Measurements from ENCODE around the gene MRPL10. TPM values are rescaled to one million over a fixed set of nuclear protein-coding genes. Genes with fewer than 3 reads are reported as not detected.

Gene MRPL10
- total RNA-seq, 1 donor from 2014 or later: 58.3 TPM

- DNase-seq: no peak
- peak overlapping the region; percentile 98 for H3K4me3 Mint-ChIP-seq
- H3K4me1 Mint-ChIP-seq: peaks cover 22% of the 10 kb centered on the region
- H3K36me3 Mint-ChIP-seq (ENCODE audit: low read depth): peaks cover 40% of the 10 kb centered on the region
- H3K27ac Mint-ChIP-seq: peak overlapping the region; percentile 81
- no peaks in the 10 kb centered on the region for H3K9me3 Mint-ChIP-seq
- H3K27me3 Mint-ChIP-seq: no peaks in the 10 kb centered on the region
- intact Hi-C loops (cut with micrococcal nuclease): no loop called here
Measured at GRCh38 chr17:47820033-47820789, 11.1 kb downstream of the MRPL10 start.

- peaks cover 42% of the 10 kb centered on the region for H3K36me3 Mint-ChIP-seq (ENCODE audit: low read depth)
- H3K9me3 Mint-ChIP-seq: no peaks in the 10 kb centered on the region
- H3K4me1 Mint-ChIP-seq: peaks cover 22% of the 10 kb centered on the region
- no peaks in the 10 kb centered on the region for H3K27me3 Mint-ChIP-seq
- no peak overlapping the region for H3K4me3 Mint-ChIP-seq
- intact Hi-C loops (cut with micrococcal nuclease): no loop called here
- DNase-seq: no peak
- H3K27ac Mint-ChIP-seq: peak overlapping the region; percentile 20
Measured at GRCh38 chr17:47819475-47819874, 11.9 kb downstream of the MRPL10 start.

GRCh38 chr17:47818002-47818695, 13.2 kb downstream of the MRPL10 start:
- no peaks in the 10 kb centered on the region for H3K9me3 Mint-ChIP-seq
- H3K36me3 Mint-ChIP-seq (ENCODE audit: low read depth): peaks cover 35% of the 10 kb centered on the region
- DNase-seq: no peak
- H3K27ac Mint-ChIP-seq: no peak overlapping the region
- no peaks in the 10 kb centered on the region for H3K27me3 Mint-ChIP-seq
- intact Hi-C loops (cut with micrococcal nuclease): no loop called here
- H3K4me3 Mint-ChIP-seq: no peak overlapping the region
- H3K4me1 Mint-ChIP-seq: peaks cover 22% of the 10 kb centered on the region

GRCh38 chr17:47816947-47817346, 14.4 kb downstream of the MRPL10 start:
- intact Hi-C loops (cut with micrococcal nuclease): no loop called here
- peaks cover 16% of the 10 kb centered on the region for H3K4me1 Mint-ChIP-seq
- no peaks in the 10 kb centered on the region for H3K27me3 Mint-ChIP-seq
- no peak for DNase-seq
- H3K27ac Mint-ChIP-seq: no peak overlapping the region
- no peaks in the 10 kb centered on the region for H3K9me3 Mint-ChIP-seq
- H3K4me3 Mint-ChIP-seq: no peak overlapping the region
- H3K36me3 Mint-ChIP-seq (ENCODE audit: low read depth): peaks cover 38% of the 10 kb centered on the region

- H3K27ac Mint-ChIP-seq: no peak overlapping the region
- no peaks in the 10 kb centered on the region for H3K27me3 Mint-ChIP-seq
- H3K9me3 Mint-ChIP-seq: no peaks in the 10 kb centered on the region
- intact Hi-C loops (cut with micrococcal nuclease): no loop called here
- DNase-seq: no peak
- no peak overlapping the region for H3K4me3 Mint-ChIP-seq
- H3K4me1 Mint-ChIP-seq: peaks cover 10% of the 10 kb centered on the region
- H3K36me3 Mint-ChIP-seq (ENCODE audit: low read depth): peaks cover 43% of the 10 kb centered on the region
Measured at GRCh38 chr17:47816111-47816735, 15.1 kb downstream of the MRPL10 start.

- no peaks in the 10 kb centered on the region for H3K27me3 Mint-ChIP-seq
- peaks cover 3% of the 10 kb centered on the region for H3K4me1 Mint-ChIP-seq
- peaks cover 51% of the 10 kb centered on the region for H3K36me3 Mint-ChIP-seq (ENCODE audit: low read depth)
- intact Hi-C loops (cut with micrococcal nuclease): no loop called here
- H3K27ac Mint-ChIP-seq: no peak overlapping the region
- H3K4me3 Mint-ChIP-seq: no peak overlapping the region
- DNase-seq: no peak
- H3K9me3 Mint-ChIP-seq: no peaks in the 10 kb centered on the region
Measured at GRCh38 chr17:47815106-47815918, 16.0 kb downstream of the MRPL10 start.

- no peak for DNase-seq
- Mint-ChIP-seq H3K27ac (no peak overlapping the region), H3K4me1 (peaks cover 6% of the 10 kb centered on the region), H3K27me3 (no peaks in the 10 kb centered on the region), H3K36me3 (ENCODE audit: low read depth) (peaks cover 51% of the 10 kb centered on the region), H3K4me3 (no peak overlapping the region), H3K9me3 (no peaks in the 10 kb centered on the region)
- intact Hi-C loops (cut with micrococcal nuclease): no loop called here
Measured at GRCh38 chr17:47813512-47814031, 17.8 kb downstream of the MRPL10 start.

GRCh38 chr17:47813077-47813476, 18.3 kb downstream of the MRPL10 start:
- intact Hi-C loops (cut with micrococcal nuclease): no loop called here
- no peaks in the 10 kb centered on the region for H3K27me3 Mint-ChIP-seq
- peaks cover 49% of the 10 kb centered on the region for H3K36me3 Mint-ChIP-seq (ENCODE audit: low read depth)
- no peaks in the 10 kb centered on the region for H3K9me3 Mint-ChIP-seq
- peaks cover 6% of the 10 kb centered on the region for H3K4me1 Mint-ChIP-seq
- H3K4me3 Mint-ChIP-seq: no peak overlapping the region
- no peak for DNase-seq
- no peak overlapping the region for H3K27ac Mint-ChIP-seq

GRCh38 chr17:47812146-47812920, 19.0 kb downstream of the MRPL10 start:
- Mint-ChIP-seq H3K27ac (no peak overlapping the region), H3K27me3 (no peaks in the 10 kb centered on the region), H3K4me1 (peaks cover 6% of the 10 kb centered on the region), H3K9me3 (no peaks in the 10 kb centered on the region), H3K36me3 (ENCODE audit: low read depth) (peaks cover 50% of the 10 kb centered on the region), H3K4me3 (no peak overlapping the region)
- intact Hi-C loops (cut with micrococcal nuclease): no loop called here
- DNase-seq: no peak

GRCh38 chr17:47811709-47812108, 19.6 kb downstream of the MRPL10 start:
- Mint-ChIP-seq H3K27me3 (no peaks in the 10 kb centered on the region), H3K27ac (no peak overlapping the region), H3K4me1 (peaks cover 6% of the 10 kb centered on the region), H3K36me3 (ENCODE audit: low read depth) (peaks cover 46% of the 10 kb centered on the region), H3K9me3 (no peaks in the 10 kb centered on the region), H3K4me3 (no peak overlapping the region)
- intact Hi-C loops (cut with micrococcal nuclease): no loop called here
- no peak for DNase-seq

GRCh38 chr17:47810901-47811635, 20.3 kb downstream of the MRPL10 start:
- intact Hi-C loops (cut with micrococcal nuclease): no loop called here
- Mint-ChIP-seq H3K27ac (peak overlapping the region; percentile 30), H3K27me3 (no peaks in the 10 kb centered on the region), H3K9me3 (no peaks in the 10 kb centered on the region), H3K4me1 (peaks cover 6% of the 10 kb centered on the region), H3K36me3 (ENCODE audit: low read depth) (peaks cover 42% of the 10 kb centered on the region), H3K4me3 (no peak overlapping the region)
- no peak for DNase-seq

- Mint-ChIP-seq H3K4me3 (no peak overlapping the region), H3K27me3 (no peaks in the 10 kb centered on the region), H3K9me3 (no peaks in the 10 kb centered on the region), H3K27ac (peak overlapping the region; percentile 39), H3K4me1 (peaks cover 6% of the 10 kb centered on the region), H3K36me3 (ENCODE audit: low read depth) (peaks cover 38% of the 10 kb centered on the region)
- DNase-seq: no peak
- intact Hi-C loops (cut with micrococcal nuclease): no loop called here
Measured at GRCh38 chr17:47810200-47810821, 21.0 kb downstream of the MRPL10 start.
